GM21528 (cell line): Measurements from ENCODE around the gene VWF.
"Not testable (repeated sequence)": the region's sequence is repeated elsewhere in the genome, so short reads cannot be mapped to it uniquely, and the experiment has no call there.

ENCODE experiments used
- ATAC-seq: cut with Tn5 transposase; IDR thresholded peaks from one replicate; pipeline ENCODE4 v1.9.1; 2021; ENCODE audit warnings: mild to moderate bottlenecking, moderate library complexity; ENCODE audit not compliant: unreplicated experiment, low FRiP score

Gene VWF

DNA sequence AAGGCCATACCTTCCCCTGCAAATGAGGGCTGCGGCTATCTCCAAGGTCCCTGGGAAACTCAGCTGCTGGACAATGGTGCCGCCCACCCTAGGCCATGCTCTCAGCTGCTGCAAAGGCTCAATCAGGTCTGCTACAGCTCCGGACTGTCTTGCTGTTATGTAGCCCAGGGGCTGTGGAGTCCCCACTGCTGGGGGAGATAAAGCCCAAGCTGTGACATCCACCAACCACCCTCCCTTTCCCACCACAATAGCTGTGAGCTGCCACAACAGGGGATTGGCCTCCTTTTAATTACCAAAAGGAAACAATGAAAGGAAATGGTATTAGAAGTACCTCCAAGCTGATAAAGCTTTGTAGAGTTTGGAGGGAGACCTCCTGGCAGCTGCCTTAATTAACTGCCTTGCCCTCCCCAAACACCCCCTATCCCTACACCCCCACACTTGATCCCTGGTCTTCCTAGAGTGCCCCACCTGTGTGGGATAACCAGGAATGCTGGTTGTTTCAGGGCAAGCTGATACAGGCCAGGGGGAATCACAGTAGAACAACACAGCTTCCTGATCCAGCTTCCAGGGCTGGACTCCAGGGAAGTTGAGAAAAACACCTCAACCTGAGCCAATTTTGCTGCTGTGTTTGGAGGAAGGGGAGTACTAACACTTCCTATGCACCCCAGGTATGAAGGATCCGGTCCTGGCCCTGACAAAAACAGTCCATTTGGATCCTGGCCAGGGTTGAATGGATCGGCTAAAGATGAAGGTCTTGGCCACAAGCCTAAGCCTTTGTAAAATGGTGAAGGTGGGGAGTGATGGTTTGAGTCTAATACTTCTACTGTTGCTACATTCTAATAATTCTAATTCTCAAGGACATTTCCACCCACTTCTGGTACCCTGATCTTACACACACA is at the start of gene VWF:
Gene VWF (minus strand): TSS at position 260 of the 899 bp plus-strand sequence. CDS start 1,474 bp downstream, outside the sequence.
- no peak for ATAC-seq

DNA sequence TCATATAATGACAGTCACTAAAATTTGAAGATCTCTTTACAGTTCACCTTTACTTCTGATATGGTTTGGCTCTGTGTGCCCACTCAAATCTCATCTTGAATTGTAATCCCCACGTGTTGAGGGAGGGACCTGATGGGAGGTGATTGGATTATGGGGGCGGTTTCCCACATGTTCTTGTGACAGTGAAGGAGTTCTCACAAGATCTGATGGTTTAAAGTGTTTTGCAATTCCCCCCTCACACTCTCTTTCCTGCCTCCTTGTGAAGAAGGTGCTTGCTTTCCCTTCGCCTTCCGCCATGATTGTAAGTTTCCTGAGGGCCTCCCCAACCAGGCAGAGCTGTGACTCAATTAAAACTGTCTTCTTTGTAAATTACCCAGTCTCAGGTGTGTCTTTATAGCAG is 48.4 kb upstream of the VWF start:
- no peak for ATAC-seq

DNA sequence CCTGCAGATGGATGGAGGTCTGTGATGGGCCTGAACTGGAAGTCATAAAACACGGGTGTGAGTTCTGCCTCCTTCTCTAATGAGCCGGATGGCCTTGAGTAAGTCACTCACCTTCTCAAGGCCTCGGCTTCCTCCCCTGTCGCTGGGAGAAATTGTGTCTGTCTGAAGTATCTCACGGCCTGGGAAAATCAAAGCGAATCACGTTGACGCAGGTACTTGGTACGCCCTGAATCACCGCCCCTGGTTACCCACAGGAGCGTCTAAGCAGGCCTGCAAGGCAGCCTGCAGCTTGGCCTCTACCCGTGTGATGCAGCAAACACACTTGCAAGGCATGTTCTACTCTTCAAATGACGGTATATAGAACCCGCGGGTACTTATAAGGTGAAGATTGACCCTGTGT is 47.6 kb upstream of the VWF start:
- no peak for ATAC-seq

DNA sequence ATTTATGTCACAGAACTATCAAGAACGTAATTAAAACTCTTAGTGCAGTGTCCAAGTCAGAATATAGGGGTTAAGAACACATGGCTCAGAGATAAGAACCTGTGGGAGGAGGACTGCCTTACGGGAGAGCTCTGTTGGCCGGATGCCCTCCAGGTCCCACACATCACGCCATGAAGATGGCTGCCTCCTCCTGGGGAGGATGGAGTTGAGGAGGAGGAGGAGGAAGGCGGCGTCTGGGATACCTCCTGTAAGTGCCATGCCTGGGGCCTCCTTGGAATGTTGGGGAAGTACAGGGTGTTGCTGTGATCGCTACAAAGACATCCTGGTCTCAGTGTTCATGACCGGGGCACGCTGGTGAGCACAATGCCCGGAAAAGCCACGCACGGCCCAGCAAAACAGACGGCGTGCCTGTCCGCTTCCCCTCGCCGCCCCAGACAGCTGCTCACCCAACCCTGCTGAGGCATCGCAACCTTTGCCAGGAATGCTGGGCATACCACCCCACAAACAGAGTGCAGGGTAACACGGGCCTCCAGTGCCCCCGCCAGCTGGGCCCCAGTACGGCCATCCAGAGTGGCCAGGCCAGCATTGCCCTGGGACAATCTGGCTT is 47.0 kb upstream of the VWF start:
- ATAC-seq, result no peak

DNA sequence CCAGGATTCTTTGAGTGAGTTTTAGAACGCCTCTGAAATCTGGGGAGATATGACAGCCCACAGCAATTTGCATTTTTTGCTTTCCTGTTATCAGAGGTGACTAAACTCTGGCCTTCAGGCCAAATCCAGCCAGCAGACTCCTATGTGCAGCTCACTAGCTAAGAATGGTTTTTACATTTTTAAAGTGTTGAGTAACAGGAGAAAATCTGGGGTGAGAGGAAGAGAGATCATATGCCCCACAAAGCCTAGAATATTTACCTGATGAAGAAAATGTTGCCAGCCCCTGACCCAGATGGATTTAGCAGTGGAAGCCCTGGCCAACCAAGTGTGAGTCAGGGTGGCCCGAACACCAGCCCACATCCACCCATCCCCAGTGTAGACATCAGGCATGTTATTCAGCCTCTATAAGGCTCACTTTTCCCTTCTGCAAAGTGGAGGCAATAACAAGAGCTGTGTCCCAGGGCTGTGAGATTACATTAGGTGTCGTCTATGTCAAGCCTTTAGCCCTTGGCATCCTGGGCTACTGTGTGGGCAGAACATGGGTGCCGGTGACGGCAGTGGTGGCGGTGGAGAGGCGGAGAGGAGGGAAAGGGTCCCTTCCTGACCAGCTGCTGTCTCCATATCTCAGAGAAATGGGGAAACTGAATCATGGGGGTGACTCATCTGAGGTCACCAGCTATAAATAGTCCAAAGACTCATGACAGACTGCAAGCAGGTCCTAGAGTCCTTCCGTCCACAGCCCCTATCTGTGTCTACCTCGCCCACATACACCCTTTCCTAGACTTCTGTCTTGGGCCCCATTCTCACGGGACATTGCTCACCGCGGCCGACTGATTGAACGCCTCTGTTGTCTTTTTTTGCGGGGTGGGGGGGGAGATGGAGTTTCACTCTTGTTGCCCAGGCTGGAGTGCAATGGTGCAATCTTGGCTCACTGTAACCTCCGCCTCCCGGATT is 43.1 kb upstream of the VWF start:
- ATAC-seq, result peak; percentile 57

DNA sequence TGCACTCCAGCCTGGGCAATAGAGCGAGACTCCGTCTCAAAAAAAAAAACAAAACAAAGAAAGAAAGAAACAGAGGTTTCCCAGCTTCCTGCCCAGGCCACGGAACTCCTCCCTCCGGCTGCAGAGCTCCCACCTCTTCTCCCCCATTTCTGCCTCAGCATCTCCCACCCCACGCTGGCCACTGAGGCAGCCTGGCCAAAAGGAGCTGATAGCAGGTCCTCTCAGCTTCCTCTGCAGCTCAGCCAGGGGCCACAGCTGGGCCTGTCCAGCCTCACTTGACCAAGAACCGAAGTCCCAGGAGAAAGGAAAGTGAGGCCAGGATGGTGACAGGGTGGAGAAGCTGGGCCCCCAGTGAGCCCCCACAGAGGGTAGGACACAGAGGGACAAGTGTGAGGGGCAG is 42.3 kb upstream of the VWF start:
- peak; percentile 23 for ATAC-seq

DNA sequence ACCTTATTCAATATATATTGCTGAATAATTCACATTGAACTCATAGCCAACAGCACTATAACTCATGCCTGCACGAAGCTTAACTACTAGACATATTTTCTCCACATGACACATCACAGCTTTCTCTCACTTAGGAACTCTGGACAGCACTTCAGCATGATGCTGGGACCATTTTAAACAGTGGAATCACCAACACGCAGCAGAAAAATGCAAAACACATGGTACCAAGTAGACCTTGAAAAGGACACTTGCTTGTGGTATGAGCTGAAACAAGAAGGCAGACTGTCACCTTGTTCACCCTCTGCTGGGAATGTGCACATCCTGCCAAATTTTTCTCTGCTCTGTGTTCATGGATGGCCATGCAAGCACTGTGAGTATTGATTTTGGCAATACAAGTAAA is 40.9 kb upstream of the VWF start:
- no peak for ATAC-seq

DNA sequence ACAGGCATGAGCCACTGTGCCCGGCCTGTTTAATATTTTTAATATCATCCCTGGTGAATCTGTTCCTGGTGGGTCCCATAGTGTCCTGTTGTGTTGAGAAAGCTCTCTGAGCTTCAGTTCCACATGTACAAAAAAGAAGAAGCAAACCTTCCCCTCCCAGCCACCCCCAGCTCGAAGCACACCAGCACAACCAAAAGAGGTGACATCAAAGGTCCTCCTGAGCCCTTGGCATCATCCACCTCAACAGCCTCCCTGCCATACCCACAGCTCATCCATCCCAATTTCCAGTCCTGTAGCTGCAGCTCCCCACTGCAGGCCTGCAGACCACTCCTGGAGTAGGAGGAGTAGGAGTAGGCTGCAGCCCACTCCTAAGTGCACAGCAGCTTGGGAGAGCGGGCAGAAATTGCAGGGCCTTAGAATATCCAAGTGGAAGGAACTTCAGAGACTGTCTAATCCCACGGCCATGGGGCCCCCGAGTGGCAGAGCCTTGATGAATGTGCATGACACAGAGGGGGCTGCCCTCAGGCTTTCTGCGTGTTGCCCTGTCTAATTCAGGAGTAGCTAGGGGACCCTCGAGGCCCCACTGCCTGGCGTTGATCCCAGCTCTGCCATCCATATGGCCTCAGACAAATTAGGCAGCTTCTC is 39.1 kb upstream of the VWF start:
- no peak for ATAC-seq

DNA sequence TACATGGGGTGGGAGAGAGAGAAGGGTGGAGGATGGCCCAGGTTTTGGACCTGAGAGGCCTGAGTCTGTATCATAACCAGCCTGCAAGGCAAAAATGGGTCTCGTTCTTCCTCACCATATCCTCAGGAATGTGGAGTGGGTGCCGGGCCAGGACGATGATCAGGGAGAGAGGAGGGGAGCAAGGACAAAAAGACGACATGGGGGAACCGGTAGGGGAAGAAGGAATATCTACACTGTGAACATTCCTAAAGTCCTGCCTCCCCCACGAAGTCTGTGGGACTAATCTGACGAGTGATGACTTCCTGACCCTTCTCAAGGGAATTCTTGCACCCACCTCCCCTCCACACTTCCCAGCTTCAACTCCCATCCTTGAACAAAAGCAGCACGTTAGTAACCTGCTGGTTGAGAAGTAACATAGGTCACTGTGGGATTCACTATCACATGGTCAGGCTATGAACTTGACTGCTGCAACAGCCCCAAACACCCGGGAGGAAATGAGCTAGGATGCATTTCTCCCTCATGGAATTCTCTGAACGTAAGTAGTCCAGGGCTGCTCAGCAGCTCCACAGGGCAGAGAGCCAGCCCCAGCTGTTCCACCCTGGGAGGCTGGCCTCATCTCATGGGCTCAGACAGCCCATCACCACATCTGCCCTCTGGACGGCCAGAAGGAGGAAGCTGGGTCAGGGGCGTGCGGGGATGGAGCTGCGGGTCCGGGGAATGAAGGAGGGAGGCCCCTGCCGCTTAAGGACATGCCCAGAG is 36.8 kb upstream of the VWF start:
- ATAC-seq, result no peak

DNA sequence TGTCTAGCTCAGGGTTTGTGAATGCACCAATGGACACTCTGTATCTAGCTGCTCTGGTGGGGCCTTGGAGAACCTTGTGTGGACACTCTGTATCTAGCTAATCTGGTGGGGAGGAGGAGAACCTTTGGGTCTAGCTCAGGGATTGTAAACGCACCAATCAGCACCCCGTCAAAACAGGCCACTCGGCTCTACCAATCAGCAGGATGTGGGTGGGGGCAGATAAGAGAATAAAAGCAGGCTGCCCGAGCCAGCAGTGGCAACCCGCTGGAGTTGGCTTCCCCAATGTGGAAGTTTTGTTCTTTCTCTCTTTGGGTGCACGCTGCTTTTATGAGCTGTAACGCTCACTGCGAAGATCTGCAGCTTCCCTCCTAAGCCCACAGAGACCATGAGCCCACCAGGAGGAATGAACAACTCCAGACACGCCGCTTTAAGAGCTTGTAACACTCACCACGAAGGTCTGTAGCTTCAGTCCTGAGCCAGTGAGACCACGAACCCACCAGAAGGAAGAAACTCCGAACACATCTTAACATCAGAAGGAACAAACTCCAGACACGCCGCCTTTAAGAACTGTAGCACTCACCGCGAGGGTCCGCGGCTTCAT is 35.7 kb upstream of the VWF start:
- ATAC-seq, result not testable (repeated sequence)

DNA sequence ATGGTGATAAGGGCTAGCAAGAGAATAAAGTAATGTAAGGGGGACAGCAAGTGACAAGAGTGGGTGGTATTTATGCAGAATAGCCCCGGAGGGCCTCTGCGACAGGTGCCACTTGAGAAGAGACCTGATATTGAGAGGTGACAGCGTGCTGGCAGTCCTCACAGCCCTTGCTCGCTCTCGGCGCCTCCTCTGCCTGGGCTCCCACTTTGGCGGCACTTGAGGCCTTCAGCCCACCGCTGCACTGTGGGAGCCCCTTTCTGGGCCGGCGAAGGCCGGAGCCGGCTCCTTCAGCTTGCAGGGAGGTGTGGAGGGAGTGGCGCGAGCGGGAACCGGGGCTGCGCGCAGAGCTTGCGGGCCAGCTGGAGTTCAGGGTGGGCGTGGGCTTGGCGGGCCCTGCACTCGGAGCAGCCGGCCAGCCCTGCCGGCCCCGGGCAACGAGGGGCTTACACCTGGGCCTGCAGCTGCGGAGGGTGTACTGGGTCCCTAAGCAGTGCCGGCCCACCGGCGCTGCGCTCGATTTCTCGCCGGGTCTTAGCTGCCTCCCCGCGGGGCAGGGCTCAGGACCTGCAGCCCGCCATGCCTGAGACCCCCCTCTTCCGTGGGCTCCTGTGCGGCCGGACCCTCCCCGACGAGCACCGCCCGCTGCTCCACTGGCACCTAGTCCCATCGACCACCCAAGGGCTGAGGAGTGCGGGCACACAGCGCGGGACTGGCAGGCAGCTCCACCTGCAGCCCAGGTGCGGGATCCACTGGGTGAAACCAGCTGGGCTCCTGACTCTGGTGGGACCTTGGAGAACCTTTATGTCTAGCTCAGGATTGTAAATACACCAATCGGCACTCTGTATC is 34.9 kb upstream of the VWF start:
- not testable (repeated sequence) for ATAC-seq

DNA sequence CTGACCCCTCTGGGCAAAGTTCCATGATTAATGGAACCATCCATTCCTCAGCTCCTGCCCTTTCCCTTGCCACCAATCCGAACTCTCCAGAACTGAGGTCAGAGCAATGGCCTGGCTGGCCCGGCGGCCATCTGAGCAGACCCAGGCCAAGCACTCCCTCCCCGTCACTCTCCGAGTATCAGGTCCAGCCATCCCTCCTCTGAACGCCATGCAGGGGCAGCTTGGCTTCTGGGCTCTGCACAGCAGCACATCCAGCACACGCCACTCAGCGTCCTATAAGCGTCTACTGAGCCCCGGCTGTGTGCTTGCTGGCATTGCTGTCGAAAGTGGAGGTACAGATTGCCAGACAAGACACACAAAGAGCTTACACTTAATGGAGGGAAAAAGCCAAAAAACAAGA is 34.3 kb upstream of the VWF start:
- ATAC-seq, result no peak

DNA sequence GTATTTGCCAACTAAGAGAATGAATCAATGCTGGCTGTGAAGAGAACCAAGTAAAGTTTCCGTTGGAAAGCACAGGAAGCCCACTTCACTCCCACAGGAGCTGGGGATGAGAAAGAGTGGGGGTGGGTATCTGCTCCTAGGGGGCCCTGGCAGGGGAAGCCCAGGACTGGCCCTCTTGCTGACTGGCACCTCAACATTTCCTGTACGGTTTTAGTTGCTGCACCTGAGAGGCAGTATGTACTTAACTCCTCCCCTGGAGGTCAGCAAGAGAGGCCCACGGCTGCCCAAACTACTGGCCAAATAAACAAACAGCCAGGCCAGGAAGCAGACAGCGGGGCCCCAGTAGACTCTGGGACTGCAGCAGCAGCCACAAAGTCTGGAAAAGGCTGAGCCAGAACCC is 33.8 kb upstream of the VWF start:
- no peak for ATAC-seq

DNA sequence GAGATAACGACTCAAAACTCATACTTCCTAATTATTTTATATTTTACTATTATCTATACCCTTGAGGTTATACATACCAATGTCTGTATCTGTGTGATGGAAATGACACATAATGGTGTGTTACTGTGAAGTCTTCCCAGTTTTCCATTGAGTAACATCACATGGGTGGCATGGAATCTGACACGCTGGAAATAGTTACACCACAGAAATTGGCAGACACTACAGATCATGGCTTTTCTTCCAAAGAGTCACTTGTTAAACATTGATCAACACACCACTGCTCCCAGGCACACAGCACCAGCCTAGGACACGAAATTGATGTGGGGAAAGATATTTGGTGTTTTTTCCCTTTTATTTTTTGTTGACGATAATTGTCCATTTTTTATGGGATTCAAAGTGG is 33.0 kb upstream of the VWF start:
- no peak for ATAC-seq

DNA sequence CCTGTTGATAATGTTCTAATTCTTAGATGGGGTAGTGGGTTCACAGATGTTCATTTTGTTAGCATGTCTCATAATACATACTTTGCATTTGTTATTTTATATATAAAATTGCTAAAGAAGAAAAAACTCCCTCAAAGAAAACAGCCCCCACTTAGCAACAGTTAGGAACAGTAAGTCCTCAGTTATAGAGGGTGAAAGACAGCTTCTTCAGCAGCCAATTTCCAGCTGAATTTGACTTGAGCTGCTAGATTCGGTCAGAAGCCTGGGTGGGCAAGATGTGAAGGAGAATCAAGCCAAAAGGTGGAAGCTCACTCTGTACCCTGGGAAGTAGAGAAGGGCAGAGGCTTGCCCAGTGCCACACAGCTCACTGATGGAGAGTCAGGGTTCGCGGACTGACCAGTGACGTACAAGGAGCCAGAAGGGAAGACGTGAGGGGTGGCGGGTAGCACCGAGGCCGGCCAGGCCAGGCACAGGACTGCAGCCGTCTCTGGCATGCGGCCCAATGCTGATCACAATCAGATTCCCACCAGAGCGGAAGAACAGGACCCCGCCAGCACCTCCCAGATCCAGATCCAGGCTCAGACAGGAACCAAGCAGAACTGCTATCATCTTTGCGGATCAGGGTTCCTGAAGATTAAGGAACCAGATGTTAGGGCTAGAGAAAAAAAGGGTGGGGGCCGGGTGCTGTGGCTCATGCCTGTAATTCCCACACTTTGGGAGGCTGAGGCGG is 30.4 kb upstream of the VWF start:
- ATAC-seq, result no peak

DNA sequence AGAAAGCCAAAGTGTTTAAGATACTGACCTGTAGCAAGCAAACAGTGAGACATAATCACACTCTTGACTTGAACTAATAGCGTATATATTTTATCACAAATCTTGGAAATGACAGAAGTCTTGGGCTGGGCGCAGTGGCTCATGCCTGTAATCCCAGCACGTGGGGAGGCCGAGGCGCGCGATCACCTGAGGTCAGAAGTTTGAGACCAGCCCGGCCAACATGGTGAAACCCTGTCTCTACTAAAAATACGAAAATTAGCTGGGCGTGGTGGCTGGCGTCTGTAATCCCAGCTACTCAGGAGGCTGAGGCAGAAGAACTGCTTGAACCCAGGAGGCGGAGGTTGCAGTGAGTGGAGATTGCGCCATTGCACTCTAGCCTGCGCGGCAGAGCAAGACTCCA is 24.3 kb upstream of the VWF start:
- not testable (repeated sequence) for ATAC-seq

DNA sequence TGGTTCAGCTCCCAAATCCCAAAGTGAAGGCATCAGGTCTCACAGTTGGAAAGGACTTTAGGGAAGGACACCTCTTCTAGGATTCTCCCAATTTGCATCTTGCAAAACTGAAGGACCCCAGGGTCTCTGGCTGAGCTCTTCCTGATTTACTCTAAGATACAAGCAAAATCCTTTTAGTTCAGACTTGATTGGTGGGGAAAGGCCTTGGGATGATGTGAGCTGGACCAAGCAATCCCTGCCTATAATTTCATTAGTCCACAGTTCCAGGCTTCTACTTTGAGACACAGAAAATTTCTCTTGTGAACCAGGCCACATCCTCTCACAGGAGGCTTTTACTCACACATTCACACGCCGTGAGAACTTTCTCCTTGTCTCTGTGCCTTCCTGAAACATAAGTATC is 23.6 kb upstream of the VWF start:
- no peak for ATAC-seq

DNA sequence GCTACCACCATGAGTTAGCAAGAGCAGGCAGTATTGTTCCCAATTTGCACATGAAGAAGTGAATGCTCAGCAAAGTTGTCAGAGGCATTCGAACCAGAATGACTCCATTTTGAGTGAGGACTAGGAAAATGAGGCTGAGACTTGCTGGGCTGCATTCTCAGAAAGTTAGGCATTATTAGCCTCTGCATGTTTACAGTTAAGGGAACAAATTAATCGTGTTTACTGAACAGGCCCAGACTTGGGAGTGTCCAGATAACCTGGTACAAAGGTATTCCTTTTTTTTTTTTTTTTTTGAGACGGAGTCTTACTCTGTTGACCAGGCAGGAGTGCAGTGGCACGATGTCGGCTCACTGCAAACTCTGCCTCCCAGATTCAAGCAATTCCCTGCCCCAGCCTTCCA is 22.5 kb upstream of the VWF start:
- no peak for ATAC-seq
